PC-3 (cell line): ENCODE results near the gene TIGIT. TPM values are rescaled to one million over a fixed set of nuclear protein-coding genes. Genes with fewer than 3 reads are reported as not detected.

ENCODE experiments used
- ATAC-seq: fragments of 200-7000 bp; cut with Tn5 transposase; 2 replicates; pipeline ENCODE4 v1.9.1; 2020; ENCODE audit warnings: mild to moderate bottlenecking, moderate library complexity
- BruUV-seq: library from RNA; stranded (reverse); fragments of 400-500 nt; replicated peaks from 2 replicates; lab custom pipeline; 2021; lab: Mats Ljungman, UMichigan
- CTCF ChIA-PET: fragments of 300-600 bp; sonication (Branson Sonifier 250); formaldehyde crosslinking; loops from one replicate; lab custom pipeline; 2022; ENCODE audit warnings: antibody characterized with exemption; lab: Charles Lee
- POLR2A ChIA-PET: fragments of 300-600 bp; sonication (Branson Sonifier 250); formaldehyde crosslinking; loops from one replicate; lab custom pipeline; 2022; ENCODE audit warnings: antibody characterized with exemption; ENCODE audit not compliant: unreplicated experiment; lab: Charles Lee
- DNase-seq: peaks from one replicate; pipeline ENCODE4 v3.0.0-alpha.2; 2015
- H2AFZ ChIP-seq: fragments of 300-600 bp; sonication (generic); 2 replicates; pipeline ENCODE4 v1.6.0; 2016; ENCODE audit warnings: antibody characterized with exemption, low read length
- H3F3A ChIP-seq: fragments of 300-600 bp; sonication (generic); one replicate; pipeline ENCODE4 v1.6.0; 2017; ENCODE audit warnings: antibody characterized with exemption, low read length, control low read depth, mild to moderate bottlenecking; ENCODE audit not compliant: unreplicated experiment
- H3K27ac ChIP-seq: fragments of 300-600 bp; sonication (generic); 2 replicates; pipeline ENCODE4 v1.5.1; 2016; ENCODE audit warnings: mild to moderate bottlenecking, low read length
- H3K27me3 ChIP-seq: fragments of 300-600 bp; sonication (generic); 2 replicates; pipeline ENCODE4 v1.6.1; 2016; ENCODE audit warnings: low read length, mixed read lengths
- H3K36me3 ChIP-seq: fragments of 300-600 bp; sonication (generic); 2 replicates; pipeline ENCODE4 v1.6.1; 2016; ENCODE audit warnings: low read depth, mixed run types, low read length, mixed read lengths
- H3K4me1 ChIP-seq: fragments of 300-600 bp; sonication (generic); 2 replicates; pipeline ENCODE4 v1.5.1; 2016; ENCODE audit warnings: low read length; ENCODE audit not compliant: insufficient read depth
- H3K4me2 ChIP-seq: fragments of 300-600 bp; sonication (generic); 2 replicates; pipeline ENCODE4 v1.6.0; 2016; ENCODE audit warnings: low read length
- H3K4me3 ChIP-seq: fragments of 300-600 bp; sonication (generic); 2 replicates; pipeline ENCODE4 v1.5.1; 2016; ENCODE audit warnings: mild to moderate bottlenecking, low read length, mixed read lengths
- H3K79me2 ChIP-seq: fragments of 300-600 bp; sonication (generic); 2 replicates; pipeline ENCODE4 v1.6.1; 2017; ENCODE audit warnings: low read length, mixed read lengths
- H3K9ac ChIP-seq: fragments of 300-600 bp; sonication (generic); 2 replicates; pipeline ENCODE4 v1.6.0; 2016; ENCODE audit warnings: mild to moderate bottlenecking, low read length
- H3K9me2 ChIP-seq: fragments of 300-600 bp; sonication (generic); replicated peaks from 2 replicates; pipeline ENCODE4 v1.6.1; 2016; ENCODE audit warnings: mixed run types, low read length, mixed read lengths
- H3K9me3 ChIP-seq: fragments of 300-600 bp; sonication (generic); 2 replicates; pipeline ENCODE4 v1.6.1; 2016; ENCODE audit warnings: low read length, mixed read lengths
- H4K20me1 ChIP-seq: fragments of 300-600 bp; sonication (generic); 2 replicates; pipeline ENCODE4 v1.6.1; 2016; ENCODE audit warnings: low read length, mixed read lengths
- CTCF ChIP-seq: fragments of 300-600 bp; sonication (generic); conservative IDR thresholded peaks from 2 replicates; pipeline ENCODE4 v1.5.1; 2017; ENCODE audit warnings: antibody characterized with exemption, low read depth, mild to moderate bottlenecking, low read length
- EZH2 ChIP-seq: fragments of 300-600 bp; sonication (generic); IDR thresholded peaks from one replicate; pipeline ENCODE4 v1.6.1; 2017; ENCODE audit warnings: antibody characterized with exemption, mild to moderate bottlenecking, low read length; ENCODE audit not compliant: unreplicated experiment
- EZH2phosphoT487 ChIP-seq: fragments of 300-600 bp; sonication (generic); IDR thresholded peaks from 2 replicates; pipeline ENCODE4 v1.6.1; 2018; ENCODE audit warnings: mild to moderate bottlenecking, antibody characterized with exemption, low read length, borderline replicate concordance
- intact Hi-C: fragments of 100-400 bp; cut with micrococcal nuclease; formaldehyde crosslinking; loops from 2 replicates; pipeline ENCODE4 v1.9.0; 2023
- total RNA-seq: library from RNA; depleted of rRNA; stranded (reverse); fragments of >200 nt; gene quantifications from 2 replicates; pipeline ENCODE4 v1.2.3, GENCODE V29; 2014

The TIGIT gene
- total RNA-seq, 1 experiment from 2014 or later, result not detected

DNA sequence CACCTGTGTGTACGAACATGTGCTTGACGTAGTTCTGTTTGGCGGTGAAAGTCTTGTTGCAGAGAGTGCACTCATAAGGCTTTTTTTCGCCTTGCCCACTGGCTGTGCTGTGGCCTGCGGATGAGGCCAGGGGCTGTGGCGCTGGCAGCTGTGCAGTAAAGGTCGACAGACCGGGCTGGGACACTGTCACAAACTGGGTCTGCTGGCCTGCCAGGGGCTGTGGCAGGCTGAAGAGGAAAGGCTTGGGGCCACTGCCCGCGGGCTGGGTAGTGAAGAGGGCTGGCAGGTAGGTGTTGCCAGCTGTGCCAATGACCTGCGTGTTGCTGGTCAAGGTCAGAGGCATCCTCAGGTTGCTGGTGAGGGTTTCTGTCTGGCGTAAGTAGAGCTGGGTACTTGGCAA, 56.4 kb downstream of the TIGIT start:
- no peak overlapping the region for H3K9ac ChIP-seq
- no peaks in the 10 kb centered on the region for H4K20me1 ChIP-seq
- BruUV-seq, result no TSS peak
- CTCF ChIA-PET, result no interaction called here
- intact Hi-C loops, result no loop called here
- ATAC-seq (no peak), DNase-seq (no peak)
- H3K9me3 ChIP-seq, result no peaks in the 10 kb centered on the region
- H3F3A ChIP-seq, result no peaks in the 10 kb centered on the region
- H3K27me3 ChIP-seq, result 0 out of 2 replicates have a peak, but pooled peaks cover under 1% of the 10 kb centered on the region
- H3K36me3 ChIP-seq, result no peaks in the 10 kb centered on the region
- H3K4me1 ChIP-seq, result no peaks in the 10 kb centered on the region
- TF ChIP-seq EZH2 (no peak), EZH2phosphoT487 (no peak), CTCF (no peak)
- no peaks in the 10 kb centered on the region for H3K9me2 ChIP-seq
- H3K27ac ChIP-seq, result no peak overlapping the region
- H3K4me3 ChIP-seq, result no peak overlapping the region
- no peaks in the 10 kb centered on the region for H3K79me2 ChIP-seq
- H2AFZ ChIP-seq, result no peak overlapping the region
- POLR2A ChIA-PET, result interaction anchor here (0.5 kb wide), 1 partner anchor 218 kb away, joined by 4 read pairs; no protein-coding TSS in a partner anchor
- no peak overlapping the region for H3K4me2 ChIP-seq

DNA sequence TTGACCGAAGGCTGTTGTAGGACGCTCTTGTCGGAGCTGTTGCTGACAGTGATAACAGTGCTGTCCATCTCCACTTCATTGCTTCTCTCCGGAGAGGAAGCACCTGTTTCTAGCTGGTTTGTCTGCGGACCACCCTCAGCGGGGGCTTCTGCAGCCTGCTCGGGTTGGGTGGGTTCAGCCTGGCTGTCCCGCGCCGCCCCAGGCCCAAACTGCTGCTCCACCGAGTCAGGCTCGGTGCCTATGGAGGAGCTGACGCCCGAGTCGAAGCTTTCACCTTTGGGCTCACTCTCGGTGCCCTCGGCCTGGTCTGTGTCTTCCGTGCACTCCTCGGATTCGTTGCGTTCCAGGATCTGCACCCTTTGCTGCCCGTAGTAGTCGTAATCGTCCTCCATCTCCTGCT, 56.9 kb downstream of the TIGIT start:
- TF ChIP-seq EZH2phosphoT487, result no peak
- TF ChIP-seq EZH2, result no peak
- TF ChIP-seq CTCF, result no peak
- DNase-seq, result no peak
- H3K79me2 ChIP-seq, result no peaks in the 10 kb centered on the region
- no peak overlapping the region for H3K4me2 ChIP-seq
- H3F3A ChIP-seq, result no peaks in the 10 kb centered on the region
- H3K27me3 ChIP-seq, result no peaks in the 10 kb centered on the region
- H3K4me3 ChIP-seq, result no peak overlapping the region
- no TSS peak for BruUV-seq
- H2AFZ ChIP-seq, result no peak overlapping the region
- intact Hi-C loops, result no loop called here
- H3K9ac ChIP-seq, result no peak overlapping the region
- ChIA-PET POLR2A (no interaction called here), CTCF (no interaction called here)
- H3K9me2 ChIP-seq, result no peaks in the 10 kb centered on the region
- no peak for ATAC-seq
- no peaks in the 10 kb centered on the region for H3K36me3 ChIP-seq
- H3K9me3 ChIP-seq, result no peaks in the 10 kb centered on the region
- H3K27ac ChIP-seq, result no peak overlapping the region
- H4K20me1 ChIP-seq, result no peaks in the 10 kb centered on the region
- H3K4me1 ChIP-seq, result no peaks in the 10 kb centered on the region

DNA sequence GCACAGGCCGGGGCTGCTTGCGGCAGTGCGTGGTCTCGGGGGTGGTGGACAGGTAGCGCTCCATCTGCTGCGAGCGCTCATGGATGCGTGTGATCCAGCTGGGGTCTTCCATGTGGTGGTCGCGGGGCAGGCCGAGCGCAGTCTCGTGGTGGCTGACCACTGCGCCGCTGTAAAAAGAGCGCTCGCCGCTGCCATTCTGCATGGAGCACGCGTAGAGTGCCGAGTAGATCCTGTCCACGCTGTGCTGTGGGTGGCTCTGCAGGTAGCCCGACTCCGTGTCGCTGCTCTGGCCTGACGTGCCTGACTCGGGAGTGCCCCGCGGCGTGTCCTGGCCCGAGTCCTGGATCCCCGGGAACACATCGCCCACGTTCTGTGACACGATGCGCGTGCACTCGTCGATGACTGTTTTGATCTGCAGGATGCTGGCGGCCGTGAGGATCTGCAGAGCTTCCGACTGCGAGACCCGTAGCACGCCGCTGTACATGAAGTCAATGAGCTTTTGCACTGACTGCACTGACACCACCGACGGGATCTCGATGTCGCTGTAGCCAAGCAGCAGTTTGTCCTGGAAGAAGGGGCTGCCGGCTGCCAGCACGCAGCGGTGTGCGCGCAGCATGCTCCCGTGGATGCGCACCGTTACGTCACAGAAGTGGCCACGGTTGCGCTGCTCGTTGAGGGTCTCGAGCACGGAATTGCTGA, 57.4 kb downstream of the TIGIT start:
- CTCF ChIA-PET, result no interaction called here
- no peaks in the 10 kb centered on the region for H3K79me2 ChIP-seq
- no peaks in the 10 kb centered on the region for H3F3A ChIP-seq
- POLR2A ChIA-PET, result no interaction called here
- DNase-seq, result no peak
- H3K9me2 ChIP-seq, result no peaks in the 10 kb centered on the region
- intact Hi-C loops, result no loop called here
- H3K27me3 ChIP-seq, result no peaks in the 10 kb centered on the region
- no TSS peak for BruUV-seq
- TF ChIP-seq EZH2 (no peak), EZH2phosphoT487 (no peak), CTCF (no peak)
- H3K36me3 ChIP-seq, result no peaks in the 10 kb centered on the region
- no peaks in the 10 kb centered on the region for H3K4me1 ChIP-seq
- no peak overlapping the region for H3K4me2 ChIP-seq
- no peaks in the 10 kb centered on the region for H4K20me1 ChIP-seq
- H3K4me3 ChIP-seq, result no peak overlapping the region
- ATAC-seq, result no peak
- H3K9me3 ChIP-seq, result no peaks in the 10 kb centered on the region
- no peak overlapping the region for H3K9ac ChIP-seq
- no peak overlapping the region for H3K27ac ChIP-seq
- no peak overlapping the region for H2AFZ ChIP-seq
